Neural cell (in vitro differentiated cells): ENCODE measurements around the gene CMPK2. TPM values are rescaled to one million over a fixed set of nuclear protein-coding genes. Genes with fewer than 3 reads are reported as not detected.

Experiments used
- H2AFZ ChIP-seq: fragments of 200-600, 300-800 bp; sonication (generic), shearing (Covaris generic); 2 replicates; pipeline ENCODE4 v1.6.0; 2014; ENCODE audit warnings: low read depth, mild to moderate bottlenecking, antibody characterized with exemption, low read length, moderate library complexity
- H3F3A ChIP-seq: fragments of 200-600 bp; shearing (Covaris generic); 2 replicates; pipeline ENCODE4 v1.6.1; 2016; ENCODE audit warnings: mild to moderate bottlenecking, moderate library complexity, mixed read lengths, antibody characterized with exemption, low read length; ENCODE audit not compliant: insufficient read depth, poor library complexity, severe bottlenecking
- H3K27ac ChIP-seq: fragments of 200-600, 300-800 bp; sonication (generic), shearing (Covaris generic); 2 replicates; pipeline ENCODE4 v1.5.1; 2014; ENCODE audit warnings: mild to moderate bottlenecking, low read length, moderate library complexity
- H3K27me3 ChIP-seq: fragments of 300-800, 200-600 bp; sonication (generic), shearing (Covaris generic); 2 replicates; pipeline ENCODE4 v1.6.0; 2014; ENCODE audit warnings: mild to moderate bottlenecking, low read depth, low read length, moderate library complexity; ENCODE audit not compliant: insufficient read depth
- H3K36me3 ChIP-seq: fragments of 300-800, 200-600 bp; sonication (generic), shearing (Covaris generic); 2 replicates; pipeline ENCODE4 v1.5.1; 2014; ENCODE audit warnings: mild to moderate bottlenecking, antibody characterized with exemption, low read length, moderate library complexity; ENCODE audit not compliant: insufficient read depth
- H3K4me2 ChIP-seq: fragments of 300-800, 200-600 bp; sonication (generic), shearing (Covaris generic); 2 replicates; pipeline ENCODE4 v1.6.0; 2014; ENCODE audit warnings: mild to moderate bottlenecking, low read length
- H3K4me3 ChIP-seq: fragments of 300-800, 200-600 bp; sonication (generic), shearing (Covaris generic); 2 replicates; pipeline ENCODE4 v1.5.1; 2014; ENCODE audit warnings: mild to moderate bottlenecking, low read length, moderate library complexity
- H3K79me2 ChIP-seq: fragments of 200-600 bp; shearing (Covaris generic); replicated peaks from 2 replicates; pipeline ENCODE4 v1.6.0; 2014; ENCODE audit warnings: mild to moderate bottlenecking, low read length, moderate library complexity; ENCODE audit not compliant: insufficient read depth
- H3K9ac ChIP-seq: fragments of 300-800, 200-600 bp; sonication (generic), shearing (Covaris generic); 2 replicates; pipeline ENCODE4 v1.6.1; 2016; ENCODE audit warnings: mild to moderate bottlenecking, low read length, mixed read lengths
- H3K9me2 ChIP-seq: fragments of 200-600 bp; shearing (Covaris generic); 2 replicates; pipeline ENCODE4 v1.6.1; 2016; ENCODE audit warnings: mild to moderate bottlenecking, low read length, mixed read lengths; ENCODE audit not compliant: insufficient read depth
- H3K9me3 ChIP-seq: fragments of 200-600, 300-800 bp; sonication (generic), shearing (Covaris generic); 2 replicates; pipeline ENCODE4 v1.6.1; 2016; ENCODE audit warnings: mild to moderate bottlenecking, mixed run types, low read length, moderate library complexity, mixed read lengths
- H4K20me1 ChIP-seq: fragments of 200-600 bp; shearing (Covaris generic); 2 replicates; pipeline ENCODE4 v1.6.1; 2016; ENCODE audit warnings: mild to moderate bottlenecking, mixed run types; ENCODE audit not compliant: insufficient read depth
- EP300 ChIP-seq: fragments of 450-650 bp; conservative IDR thresholded peaks from 2 replicates; pipeline ENCODE4 v1.6.1; 2014; ENCODE audit warnings: antibody characterized with exemption, mild to moderate bottlenecking, moderate library complexity; ENCODE audit not compliant: poor library complexity, severe bottlenecking
- EZH2 ChIP-seq: fragments of 200-600, 300-800 bp; shearing (Covaris generic), sonication (generic); IDR thresholded peaks from 2 replicates; pipeline ENCODE4 v1.6.1; 2014; ENCODE audit warnings: antibody characterized with exemption, low read length, borderline replicate concordance, mild to moderate bottlenecking; ENCODE audit not compliant: insufficient read depth, poor library complexity, severe bottlenecking
- MXI1 ChIP-seq: fragments of 450-650 bp; conservative IDR thresholded peaks from 2 replicates; pipeline ENCODE4 v1.6.1; 2014; ENCODE audit warnings: antibody characterized with exemption, mild to moderate bottlenecking; ENCODE audit not compliant: poor library complexity, severe bottlenecking
- POLR2AphosphoS5 ChIP-seq: IDR thresholded peaks from 2 replicates; pipeline ENCODE4 v1.6.1; 2012
- RAD21 ChIP-seq: fragments of 450-650 bp; conservative IDR thresholded peaks from 2 replicates; pipeline ENCODE4 v1.6.1; 2014; ENCODE audit warnings: antibody characterized with exemption, mild to moderate bottlenecking, moderate library complexity
- SMC3 ChIP-seq: fragments of 450-650 bp; conservative IDR thresholded peaks from 2 replicates; pipeline ENCODE4 v1.6.1; 2014; ENCODE audit warnings: antibody characterized with exemption, mild to moderate bottlenecking, moderate library complexity; ENCODE audit not compliant: poor library complexity
- TAF1 ChIP-seq: IDR thresholded peaks from 2 replicates; pipeline ENCODE4 v1.6.1; 2012; ENCODE audit warnings: low read depth
- polyA plus RNA-seq: library from polyadenylated mRNA; depleted of rRNA; stranded (reverse); fragments of >200 nt; gene quantifications from 2 replicates; pipeline ENCODE4 v1.2.3, GENCODE V29; 2014
- TF ChIP-seq, protein P1 (sequence below): IDR thresholded peaks from 2 replicates; pipeline ENCODE4 v1.6.1; 2012; ENCODE audit warnings: borderline replicate concordance
- TF ChIP-seq, protein P2 (sequence below): fragments of 450-650 bp; IDR thresholded peaks from 2 replicates; pipeline ENCODE4 v1.5.1; 2014; ENCODE audit warnings: antibody characterized with exemption, mild to moderate bottlenecking, moderate library complexity; ENCODE audit not compliant: poor library complexity, severe bottlenecking

Gene CMPK2
- polyA plus RNA-seq, 1 donor from 2014 or later = 6.5 TPM

DNA sequence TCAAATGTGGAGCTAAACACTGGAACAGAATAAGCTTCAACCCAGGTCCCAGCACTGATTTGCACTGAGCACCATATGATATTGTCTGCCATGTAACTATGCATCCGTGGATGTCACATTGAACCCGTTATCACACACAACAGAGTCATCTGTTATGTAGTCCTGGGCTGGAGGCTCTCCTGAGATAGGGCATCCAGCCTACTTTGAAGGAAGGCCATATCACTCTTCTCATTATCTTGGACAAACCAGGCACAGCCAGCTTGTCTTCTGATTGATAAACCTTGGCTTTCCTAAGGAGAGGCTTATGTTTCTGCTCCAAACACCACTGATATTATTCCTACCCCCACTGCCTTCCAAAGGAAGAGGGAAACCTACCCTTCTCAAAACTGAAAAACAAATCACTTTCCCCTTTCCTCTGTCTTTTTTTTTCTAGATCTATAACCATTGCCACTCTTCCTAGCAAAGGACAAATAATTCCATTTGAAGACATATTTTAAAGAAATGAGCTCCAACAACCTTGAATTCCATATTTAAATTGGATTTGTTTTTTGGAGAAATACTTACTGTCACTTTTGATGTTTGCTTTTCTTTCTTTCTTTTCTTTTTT lies 28.3 kb upstream of the CMPK2 start:
- no peak overlapping the region for H2AFZ ChIP-seq
- H3F3A ChIP-seq = no peaks in the 10 kb centered on the region
- no peaks in the 10 kb centered on the region for H3K27me3 ChIP-seq
- no peak overlapping the region for H3K4me2 ChIP-seq
- H3K9me3 ChIP-seq = no peaks in the 10 kb centered on the region
- no peaks in the 10 kb centered on the region for H3K79me2 ChIP-seq
- H3K9me2 ChIP-seq = no peaks in the 10 kb centered on the region
- no peak overlapping the region for H3K4me3 ChIP-seq
- no peaks in the 10 kb centered on the region for H3K36me3 ChIP-seq
- no peaks in the 10 kb centered on the region for H4K20me1 ChIP-seq
- TF ChIP-seq MXI1 (no peak), EP300 (no peak), SMC3 (no peak)
- no peak overlapping the region for H3K27ac ChIP-seq
- H3K9ac ChIP-seq = no peak overlapping the region

DNA sequence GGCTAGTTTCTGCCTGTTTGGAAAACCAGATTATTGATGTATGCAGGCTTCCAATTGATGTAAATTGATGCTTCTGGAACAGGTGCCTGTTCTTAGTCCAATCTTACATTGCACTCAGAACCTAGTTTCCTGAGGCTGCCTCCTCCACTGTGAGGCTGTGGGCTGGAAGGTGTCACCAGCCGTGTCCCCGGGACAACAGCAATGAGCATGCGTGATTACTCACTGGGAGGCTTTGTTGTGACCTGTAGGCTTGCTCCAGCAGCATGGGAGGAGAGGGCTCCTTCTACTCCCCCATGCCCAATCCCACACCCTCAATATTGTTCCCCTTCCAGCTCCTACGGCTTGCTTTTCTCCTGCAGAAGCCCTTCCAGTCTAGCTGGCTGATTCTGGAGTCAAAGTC lies 23.0 kb upstream of the CMPK2 start:
- Histone ChIP-seq H3K9ac (no peak overlapping the region), H2AFZ (no peak overlapping the region), H3K9me2 (no peaks in the 10 kb centered on the region), H3F3A (no peaks in the 10 kb centered on the region), H3K9me3 (no peaks in the 10 kb centered on the region), H3K79me2 (no peaks in the 10 kb centered on the region), H4K20me1 (no peaks in the 10 kb centered on the region), H3K27ac (no peak overlapping the region), H3K4me2 (no peak overlapping the region), H3K36me3 (no peaks in the 10 kb centered on the region), H3K27me3 (no peaks in the 10 kb centered on the region), H3K4me3 (no peak overlapping the region)
- TF ChIP-seq EP300 (no peak), TAF1 (no peak), EZH2 (no peak), POLR2AphosphoS5 (no peak), SMC3 (no peak), MXI1 (no peak), RAD21 (no peak)
- TF ChIP-seq, protein P1, sequence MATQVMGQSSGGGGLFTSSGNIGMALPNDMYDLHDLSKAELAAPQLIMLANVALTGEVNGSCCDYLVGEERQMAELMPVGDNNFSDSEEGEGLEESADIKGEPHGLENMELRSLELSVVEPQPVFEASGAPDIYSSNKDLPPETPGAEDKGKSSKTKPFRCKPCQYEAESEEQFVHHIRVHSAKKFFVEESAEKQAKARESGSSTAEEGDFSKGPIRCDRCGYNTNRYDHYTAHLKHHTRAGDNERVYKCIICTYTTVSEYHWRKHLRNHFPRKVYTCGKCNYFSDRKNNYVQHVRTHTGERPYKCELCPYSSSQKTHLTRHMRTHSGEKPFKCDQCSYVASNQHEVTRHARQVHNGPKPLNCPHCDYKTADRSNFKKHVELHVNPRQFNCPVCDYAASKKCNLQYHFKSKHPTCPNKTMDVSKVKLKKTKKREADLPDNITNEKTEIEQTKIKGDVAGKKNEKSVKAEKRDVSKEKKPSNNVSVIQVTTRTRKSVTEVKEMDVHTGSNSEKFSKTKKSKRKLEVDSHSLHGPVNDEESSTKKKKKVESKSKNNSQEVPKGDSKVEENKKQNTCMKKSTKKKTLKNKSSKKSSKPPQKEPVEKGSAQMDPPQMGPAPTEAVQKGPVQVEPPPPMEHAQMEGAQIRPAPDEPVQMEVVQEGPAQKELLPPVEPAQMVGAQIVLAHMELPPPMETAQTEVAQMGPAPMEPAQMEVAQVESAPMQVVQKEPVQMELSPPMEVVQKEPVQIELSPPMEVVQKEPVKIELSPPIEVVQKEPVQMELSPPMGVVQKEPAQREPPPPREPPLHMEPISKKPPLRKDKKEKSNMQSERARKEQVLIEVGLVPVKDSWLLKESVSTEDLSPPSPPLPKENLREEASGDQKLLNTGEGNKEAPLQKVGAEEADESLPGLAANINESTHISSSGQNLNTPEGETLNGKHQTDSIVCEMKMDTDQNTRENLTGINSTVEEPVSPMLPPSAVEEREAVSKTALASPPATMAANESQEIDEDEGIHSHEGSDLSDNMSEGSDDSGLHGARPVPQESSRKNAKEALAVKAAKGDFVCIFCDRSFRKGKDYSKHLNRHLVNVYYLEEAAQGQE = no peak

DNA sequence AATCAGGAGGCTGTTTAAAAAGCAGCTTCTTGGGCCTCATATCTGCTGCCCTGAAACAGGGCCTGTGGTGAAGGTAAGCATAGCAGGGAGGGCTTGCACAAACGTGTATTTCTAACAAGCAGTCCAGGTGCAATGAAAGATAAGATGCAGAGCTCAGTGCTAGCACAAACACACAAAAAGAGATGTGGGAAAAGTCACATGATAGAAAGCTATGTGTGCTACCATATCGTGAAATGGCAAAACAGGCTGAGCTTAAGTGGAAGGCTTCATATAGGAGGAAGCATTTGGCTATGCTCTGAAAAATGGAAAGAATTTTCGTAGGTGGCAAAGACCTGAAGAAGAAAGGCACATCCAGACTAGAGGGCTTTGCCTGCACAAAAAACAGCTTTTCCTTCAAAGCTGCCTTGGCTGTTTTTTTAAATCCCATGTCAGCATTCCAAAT lies 22.1 kb upstream of the CMPK2 start:
- Histone ChIP-seq H3K4me2 (no peak overlapping the region), H3K4me3 (no peak overlapping the region), H3K9me3 (no peaks in the 10 kb centered on the region), H3F3A (no peaks in the 10 kb centered on the region), H3K9ac (no peak overlapping the region), H3K27me3 (no peaks in the 10 kb centered on the region), H3K79me2 (no peaks in the 10 kb centered on the region), H3K9me2 (no peaks in the 10 kb centered on the region), H3K27ac (no peak overlapping the region), H4K20me1 (no peaks in the 10 kb centered on the region), H3K36me3 (no peaks in the 10 kb centered on the region), H2AFZ (no peak overlapping the region)
- TF ChIP-seq EZH2 (no peak), SMC3 (no peak), RAD21 (no peak), MXI1 (no peak), TAF1 (no peak), EP300 (no peak), POLR2AphosphoS5 (no peak)
- TF ChIP-seq, protein P1 = no peak
- TF ChIP-seq, protein P2, sequence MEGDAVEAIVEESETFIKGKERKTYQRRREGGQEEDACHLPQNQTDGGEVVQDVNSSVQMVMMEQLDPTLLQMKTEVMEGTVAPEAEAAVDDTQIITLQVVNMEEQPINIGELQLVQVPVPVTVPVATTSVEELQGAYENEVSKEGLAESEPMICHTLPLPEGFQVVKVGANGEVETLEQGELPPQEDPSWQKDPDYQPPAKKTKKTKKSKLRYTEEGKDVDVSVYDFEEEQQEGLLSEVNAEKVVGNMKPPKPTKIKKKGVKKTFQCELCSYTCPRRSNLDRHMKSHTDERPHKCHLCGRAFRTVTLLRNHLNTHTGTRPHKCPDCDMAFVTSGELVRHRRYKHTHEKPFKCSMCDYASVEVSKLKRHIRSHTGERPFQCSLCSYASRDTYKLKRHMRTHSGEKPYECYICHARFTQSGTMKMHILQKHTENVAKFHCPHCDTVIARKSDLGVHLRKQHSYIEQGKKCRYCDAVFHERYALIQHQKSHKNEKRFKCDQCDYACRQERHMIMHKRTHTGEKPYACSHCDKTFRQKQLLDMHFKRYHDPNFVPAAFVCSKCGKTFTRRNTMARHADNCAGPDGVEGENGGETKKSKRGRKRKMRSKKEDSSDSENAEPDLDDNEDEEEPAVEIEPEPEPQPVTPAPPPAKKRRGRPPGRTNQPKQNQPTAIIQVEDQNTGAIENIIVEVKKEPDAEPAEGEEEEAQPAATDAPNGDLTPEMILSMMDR = no peak
